SU-DHL-6 (cell line): ENCODE results near the gene HIP1R.

Experiments
- EZH2phosphoT487 ChIP-seq: fragments of 200-600 bp; sonication (generic), shearing (Covaris generic); conservative IDR thresholded peaks from 2 replicates; pipeline ENCODE4 v1.6.1; 2018; ENCODE audit warnings: mild to moderate bottlenecking, antibody characterized with exemption, low read length, moderate library complexity, mixed read lengths
- TF ChIP-seq, protein P1 (sequence below): fragments of 200-600 bp; sonication (generic); IDR thresholded peaks from one replicate; pipeline ENCODE4 v1.5.1; 2017; ENCODE audit warnings: antibody characterized with exemption, mild to moderate bottlenecking, low read length, moderate library complexity; ENCODE audit not compliant: insufficient read depth, poor library complexity, severe bottlenecking

DNA sequence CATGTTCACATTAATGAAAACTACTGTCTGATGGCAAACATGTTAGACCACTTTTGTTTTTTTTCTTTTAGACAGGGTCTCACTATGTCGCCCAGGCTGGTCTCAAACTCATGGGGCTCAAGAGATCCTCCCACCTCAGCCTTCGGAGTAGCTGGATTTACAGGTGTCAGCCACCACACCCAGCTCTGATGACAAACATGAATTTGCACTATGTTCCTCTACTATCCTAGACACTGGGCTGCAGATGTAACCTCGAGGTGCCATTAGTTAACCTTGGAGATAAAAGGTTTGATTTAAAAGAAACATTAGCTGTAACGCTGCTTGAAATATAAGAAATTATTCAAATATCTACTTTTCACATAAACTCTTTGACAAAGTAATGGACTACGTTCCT is 52.6 kb downstream of the HIP1R start:
- TF ChIP-seq, protein P1, sequence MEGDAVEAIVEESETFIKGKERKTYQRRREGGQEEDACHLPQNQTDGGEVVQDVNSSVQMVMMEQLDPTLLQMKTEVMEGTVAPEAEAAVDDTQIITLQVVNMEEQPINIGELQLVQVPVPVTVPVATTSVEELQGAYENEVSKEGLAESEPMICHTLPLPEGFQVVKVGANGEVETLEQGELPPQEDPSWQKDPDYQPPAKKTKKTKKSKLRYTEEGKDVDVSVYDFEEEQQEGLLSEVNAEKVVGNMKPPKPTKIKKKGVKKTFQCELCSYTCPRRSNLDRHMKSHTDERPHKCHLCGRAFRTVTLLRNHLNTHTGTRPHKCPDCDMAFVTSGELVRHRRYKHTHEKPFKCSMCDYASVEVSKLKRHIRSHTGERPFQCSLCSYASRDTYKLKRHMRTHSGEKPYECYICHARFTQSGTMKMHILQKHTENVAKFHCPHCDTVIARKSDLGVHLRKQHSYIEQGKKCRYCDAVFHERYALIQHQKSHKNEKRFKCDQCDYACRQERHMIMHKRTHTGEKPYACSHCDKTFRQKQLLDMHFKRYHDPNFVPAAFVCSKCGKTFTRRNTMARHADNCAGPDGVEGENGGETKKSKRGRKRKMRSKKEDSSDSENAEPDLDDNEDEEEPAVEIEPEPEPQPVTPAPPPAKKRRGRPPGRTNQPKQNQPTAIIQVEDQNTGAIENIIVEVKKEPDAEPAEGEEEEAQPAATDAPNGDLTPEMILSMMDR = no peak
- TF ChIP-seq EZH2phosphoT487 = no peak
